ENCODE results near the gene RIMS4.

- no peak for TF ChIP-seq CBX5 (IDR thresholded peaks at IDR 0.05; ENCODE audit: low read depth, low read length)
- no peak for TF ChIP-seq HDAC2 (IDR thresholded peaks at IDR 0.05; ENCODE audit: borderline replicate concordance in 1 of 2, low read depth in 2 of 2, low read length in 2 of 2)
- no peak for TF ChIP-seq RXRA (IDR thresholded peaks at IDR 0.05; ENCODE audit: insufficient read depth, low read depth, low read length)
- no peak for TF ChIP-seq CTCF (IDR thresholded peaks at IDR 0.05; ENCODE audit: control extremely low read depth in 1 of 3, insufficient read depth in 1 of 3, low read depth in 1 of 3, low read length in 3 of 3)
- TF ChIP-seq CBX8 (IDR thresholded peaks at IDR 0.05; ENCODE audit: borderline replicate concordance, low read depth, low read length) = no peak
- TF ChIP-seq POLR2AphosphoS5 (IDR thresholded peaks at IDR 0.05; ENCODE audit: low read depth, low read length) = no peak
Observed at GRCh38 chr20:44770484-44771171, 39.7 kb downstream of the RIMS4 start.

Measured in H1 (cell line).